HUES6 (cell line): ENCODE measurements around the gene OR5H2.
"Not testable (repeated sequence)": the region's sequence is repeated elsewhere in the genome, so short reads cannot be mapped to it uniquely, and the experiment has no call there.

Source experiments
- H3K27ac ChIP-seq: 2 replicates; pipeline ENCODE4 v1.7.0; 2013; ENCODE audit warnings: low read depth, mild to moderate bottlenecking, low read length, inconsistent platforms
- H3K27me3 ChIP-seq: 2 replicates; pipeline ENCODE4 v1.6.1; 2013; ENCODE audit warnings: low read length; ENCODE audit not compliant: control insufficient read depth, insufficient read depth
- H3K36me3 ChIP-seq: 2 replicates; pipeline ENCODE4 v1.6.1; 2013; ENCODE audit warnings: low read length; ENCODE audit not compliant: control insufficient read depth, insufficient read depth
- H3K4me1 ChIP-seq: 2 replicates; pipeline ENCODE4 v1.6.1; 2013; ENCODE audit warnings: low read length; ENCODE audit not compliant: control insufficient read depth, insufficient read depth
- H3K4me3 ChIP-seq: 2 replicates; pipeline ENCODE4 v1.5.1; 2013; ENCODE audit warnings: low read depth, low read length
- H3K9ac ChIP-seq: one replicate; pipeline ENCODE4 v1.6.1; 2013; ENCODE audit warnings: mild to moderate bottlenecking, low read length
- H3K9me3 ChIP-seq: 2 replicates; pipeline ENCODE4 v1.6.1; 2013; ENCODE audit warnings: low read depth, low read length; ENCODE audit not compliant: control insufficient read depth, insufficient read depth

The OR5H2 gene

DNA sequence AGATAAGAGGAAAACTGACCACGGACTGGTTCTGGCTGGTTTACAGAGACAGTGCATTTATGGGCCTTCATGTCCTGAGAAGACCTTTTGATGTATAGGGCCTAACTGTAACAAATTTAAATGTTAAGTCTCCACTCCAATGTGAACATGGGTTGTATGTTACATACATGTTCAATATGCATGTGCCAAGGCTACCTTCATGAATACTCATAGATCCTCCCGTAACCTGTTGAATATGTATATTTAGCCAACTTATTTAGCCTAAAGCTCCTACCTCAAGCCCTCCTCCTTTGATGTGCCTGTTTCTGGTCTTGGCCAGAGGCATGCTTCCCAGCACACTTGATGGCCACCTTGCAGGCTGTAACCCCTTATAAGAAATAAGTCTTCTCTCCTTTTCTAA, at the start of gene OR5H2:
OR5H2 (plus strand) TSS at position 301 of the 400 bp plus-strand sequence. CDS start 398 bp downstream, outside the sequence.
- H3K27me3 ChIP-seq, result no peaks in the 10 kb centered on the region
- H3K27ac ChIP-seq, result no peak within 1 kb of the TSS
- no peak within 1 kb of the TSS for H3K4me3 ChIP-seq
- H3K9ac ChIP-seq, result no peak within 1 kb of the TSS
- H3K36me3 ChIP-seq, result no peaks in the 10 kb centered on the region
- H3K4me1 ChIP-seq, result 0 out of 2 replicates have a peak, but pooled peaks cover 4% of the 10 kb centered on the region
- H3K9me3 ChIP-seq, result no peaks in the 10 kb centered on the region

DNA sequence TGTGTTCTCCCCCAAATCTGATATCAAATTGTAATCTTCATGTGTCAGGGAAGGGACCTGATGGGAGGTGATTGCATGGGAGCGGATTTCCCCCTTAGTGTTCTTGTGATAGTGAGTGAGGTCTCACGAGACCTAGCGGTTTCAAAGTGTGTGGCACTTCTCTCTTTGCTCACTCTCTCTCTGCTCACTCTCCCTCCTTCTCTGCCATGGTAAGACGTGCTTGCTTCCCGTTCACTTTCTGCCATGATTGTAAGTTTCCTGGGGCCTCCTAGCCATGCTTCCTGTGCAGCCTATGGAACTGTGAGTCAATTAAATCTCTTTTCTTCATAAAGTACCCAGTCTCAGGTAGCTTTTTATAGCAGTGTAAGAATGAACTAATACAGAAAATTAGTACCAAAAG, 48.8 kb upstream of the OR5H2 start:
- H3K4me1 ChIP-seq, result no peaks in the 10 kb centered on the region
- no peaks in the 10 kb centered on the region for H3K36me3 ChIP-seq
- no peaks in the 10 kb centered on the region for H3K27me3 ChIP-seq
- no peak overlapping the region for H3K4me3 ChIP-seq
- H3K9ac ChIP-seq, result no peak overlapping the region
- H3K27ac ChIP-seq, result no peak overlapping the region
- H3K9me3 ChIP-seq, result no peaks in the 10 kb centered on the region

DNA sequence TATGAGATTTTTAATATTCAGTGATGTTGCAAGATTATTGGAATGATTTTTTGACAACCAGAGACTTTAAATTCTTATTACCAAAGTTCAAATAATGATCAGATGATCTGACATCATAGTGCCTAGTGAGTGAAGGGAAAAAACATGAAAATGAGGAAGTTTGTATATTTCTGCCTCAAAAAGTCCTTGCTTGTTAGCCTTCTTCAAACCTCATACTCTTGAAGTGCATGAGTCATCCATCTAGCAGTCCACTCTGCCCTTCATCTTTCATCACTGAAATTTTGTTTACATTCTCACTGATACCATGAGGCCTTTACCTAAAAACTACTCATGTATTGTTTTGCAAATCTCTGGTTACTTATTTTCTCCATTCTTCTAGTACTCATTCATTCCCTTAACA, 42.2 kb upstream of the OR5H2 start:
- H3K27me3 ChIP-seq, result no peaks in the 10 kb centered on the region
- no peak overlapping the region for H3K9ac ChIP-seq
- no peak overlapping the region for H3K27ac ChIP-seq
- H3K4me1 ChIP-seq, result peaks cover 21% of the 10 kb centered on the region
- no peaks in the 10 kb centered on the region for H3K36me3 ChIP-seq
- H3K4me3 ChIP-seq, result no peak overlapping the region
- peaks cover 10% of the 10 kb centered on the region; the same call in 1 of the 2 replicates for H3K9me3 ChIP-seq

DNA sequence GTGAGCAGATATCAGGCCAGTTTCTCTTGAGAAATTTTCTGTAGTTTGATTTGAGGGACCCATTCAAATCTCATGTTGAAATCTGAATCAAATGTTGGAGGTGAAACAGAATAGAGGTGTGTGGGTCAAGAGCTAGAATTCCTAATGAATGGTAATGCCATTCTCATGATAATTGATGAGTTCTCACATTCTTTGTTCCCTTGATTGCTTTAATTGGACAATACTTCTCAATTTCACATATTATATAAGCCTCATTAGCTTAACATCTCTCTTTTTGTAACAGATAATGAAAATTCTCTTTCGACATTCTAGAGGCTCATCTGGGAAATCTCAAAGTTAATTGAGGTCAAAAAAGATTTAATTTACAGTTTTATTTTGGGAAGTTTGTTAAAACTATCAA, 40.1 kb upstream of the OR5H2 start:
- Histone ChIP-seq H3K9ac (no peak overlapping the region), H3K27ac (peak overlapping the region; percentile 72; the same call in 1 of the 2 replicates), H3K36me3 (no peaks in the 10 kb centered on the region), H3K4me1 (peaks cover 21% of the 10 kb centered on the region), H3K9me3 (peaks cover 10% of the 10 kb centered on the region; the same call in 1 of the 2 replicates), H3K4me3 (no peak overlapping the region), H3K27me3 (no peaks in the 10 kb centered on the region)

DNA sequence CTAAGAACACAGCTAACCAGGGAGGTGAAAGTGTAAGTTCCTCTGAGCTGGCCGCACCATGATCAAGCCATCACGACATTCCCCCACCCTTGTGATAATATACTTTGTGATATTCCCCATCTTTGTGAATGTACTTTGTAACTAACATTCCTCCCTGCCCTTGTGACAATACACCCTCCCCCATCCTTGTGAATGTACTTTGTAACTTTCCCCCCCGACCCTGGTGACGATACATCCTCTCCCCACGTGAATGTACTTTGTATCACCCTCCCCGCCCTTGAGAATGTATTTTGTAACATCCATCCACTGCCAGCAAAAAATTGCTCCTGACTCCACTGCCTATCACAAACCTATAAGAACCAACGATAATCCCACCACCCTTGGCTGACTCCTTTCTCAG, 38.5 kb upstream of the OR5H2 start:
- Histone ChIP-seq H3K9ac (no peak overlapping the region), H3K27ac (no peak overlapping the region), H3K27me3 (no peaks in the 10 kb centered on the region), H3K36me3 (no peaks in the 10 kb centered on the region), H3K9me3 (peaks cover 10% of the 10 kb centered on the region; the same call in 1 of the 2 replicates), H3K4me3 (no peak overlapping the region), H3K4me1 (peaks cover 21% of the 10 kb centered on the region)

DNA sequence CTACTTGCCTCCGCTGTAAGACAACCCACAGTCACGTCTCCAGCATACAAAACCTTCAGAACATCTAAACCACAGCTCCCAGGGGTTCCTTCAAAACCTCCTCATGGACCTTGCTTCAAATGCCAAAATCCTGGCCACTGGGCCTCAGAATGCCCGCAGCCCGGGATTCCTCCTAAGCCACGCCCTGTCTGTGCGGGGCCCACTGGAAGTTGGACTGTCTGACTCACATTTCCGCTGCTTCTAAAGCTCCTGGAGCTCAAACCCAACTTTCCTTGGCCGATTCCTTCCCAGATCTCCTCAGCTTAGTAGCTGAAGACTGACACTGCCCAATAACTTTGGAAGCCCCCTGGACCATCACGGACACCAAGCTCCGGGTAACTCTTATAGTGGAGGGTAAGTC, 36.2 kb upstream of the OR5H2 start:
- H3K4me1 ChIP-seq, result peaks cover 13% of the 10 kb centered on the region
- H3K9me3 ChIP-seq, result peaks cover 17% of the 10 kb centered on the region; the same call in 1 of the 2 replicates
- no peaks in the 10 kb centered on the region for H3K36me3 ChIP-seq
- H3K9ac ChIP-seq, result no peak overlapping the region
- H3K27me3 ChIP-seq, result no peaks in the 10 kb centered on the region
- no peak overlapping the region for H3K4me3 ChIP-seq
- no peak overlapping the region for H3K27ac ChIP-seq

DNA sequence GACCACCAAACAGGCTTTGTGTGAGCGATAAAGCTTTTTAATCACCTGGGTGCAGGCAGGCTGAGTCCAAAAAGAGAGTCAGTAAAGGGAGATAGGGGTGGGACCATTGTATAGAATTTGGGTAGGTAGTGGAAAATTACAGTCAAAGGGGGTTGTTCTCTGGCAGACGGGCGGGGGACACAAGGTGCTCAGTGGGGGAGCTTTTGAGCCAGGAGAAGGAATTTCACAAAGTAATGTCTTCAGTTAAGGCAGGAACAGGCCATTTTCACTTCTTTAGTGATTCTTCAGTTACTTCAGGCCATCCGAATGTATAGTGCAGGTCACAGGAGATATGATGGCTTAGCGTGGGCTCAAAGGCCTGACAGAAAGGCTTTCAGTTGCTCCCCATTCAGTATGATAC, 26.3 kb upstream of the OR5H2 start:
- H3K27me3 ChIP-seq, H3K36me3 ChIP-seq: not testable (repeated sequence)
- peaks cover 12% of the 10 kb centered on the region; the same call in 1 of the 2 replicates for H3K9me3 ChIP-seq

DNA sequence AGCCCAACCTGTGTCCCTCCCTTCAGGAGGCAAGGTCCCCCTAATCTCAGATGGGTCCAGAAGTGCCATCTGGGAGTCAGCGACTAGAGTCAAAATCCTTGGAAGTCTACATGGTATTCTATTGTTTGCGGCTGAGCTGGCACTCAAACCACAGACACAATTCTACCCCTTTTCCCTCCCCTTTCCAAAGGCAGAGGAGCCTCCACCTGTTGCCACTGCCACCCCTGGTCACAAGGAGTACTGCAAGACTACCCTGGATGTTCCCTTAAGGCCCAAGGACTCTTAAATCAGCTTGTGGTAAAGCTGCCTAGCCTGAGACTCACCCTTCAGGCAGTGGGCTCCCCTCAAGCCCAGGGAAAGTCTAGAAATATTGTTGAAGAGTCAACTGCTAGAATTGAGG, 22.6 kb upstream of the OR5H2 start:
- Histone ChIP-seq H3K27me3 (no peaks in the 10 kb centered on the region), H3K9me3 (peaks cover 5% of the 10 kb centered on the region; the same call in 1 of the 2 replicates), H3K9ac (no peak overlapping the region), H3K36me3 (no peaks in the 10 kb centered on the region), H3K27ac (no peak overlapping the region), H3K4me3 (no peak overlapping the region), H3K4me1 (no peaks in the 10 kb centered on the region)

More for the DNA sequence above, 26.3 kb upstream of the OR5H2 start:
- H3K4me1 ChIP-seq, H3K27ac ChIP-seq, H3K4me3 ChIP-seq, H3K9ac ChIP-seq: not testable (repeated sequence)

DNA sequence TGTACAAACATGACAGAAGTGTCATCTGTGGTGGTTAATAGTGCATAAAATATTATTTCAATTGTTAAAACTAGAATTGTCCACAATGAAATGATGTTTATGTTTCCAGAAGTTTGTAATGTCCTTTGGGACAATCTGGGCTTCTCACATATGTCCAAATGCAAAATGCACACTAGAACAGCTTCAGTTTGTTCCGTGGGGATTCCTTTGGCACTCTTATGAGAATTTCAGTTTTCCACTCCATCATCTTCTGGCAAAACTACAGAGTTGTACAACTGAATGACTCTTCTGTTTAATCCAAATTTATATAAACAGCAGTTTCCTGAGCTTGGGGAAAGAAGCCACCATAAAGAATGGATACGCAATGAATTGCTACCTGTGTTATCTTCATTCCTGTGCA, 20.3 kb upstream of the OR5H2 start:
- Histone ChIP-seq H3K9ac (no peak overlapping the region), H3K27me3 (no peaks in the 10 kb centered on the region), H3K36me3 (no peaks in the 10 kb centered on the region), H3K27ac (no peak overlapping the region), H3K9me3 (peaks cover 5% of the 10 kb centered on the region; the same call in 1 of the 2 replicates), H3K4me3 (no peak overlapping the region), H3K4me1 (no peaks in the 10 kb centered on the region)

DNA sequence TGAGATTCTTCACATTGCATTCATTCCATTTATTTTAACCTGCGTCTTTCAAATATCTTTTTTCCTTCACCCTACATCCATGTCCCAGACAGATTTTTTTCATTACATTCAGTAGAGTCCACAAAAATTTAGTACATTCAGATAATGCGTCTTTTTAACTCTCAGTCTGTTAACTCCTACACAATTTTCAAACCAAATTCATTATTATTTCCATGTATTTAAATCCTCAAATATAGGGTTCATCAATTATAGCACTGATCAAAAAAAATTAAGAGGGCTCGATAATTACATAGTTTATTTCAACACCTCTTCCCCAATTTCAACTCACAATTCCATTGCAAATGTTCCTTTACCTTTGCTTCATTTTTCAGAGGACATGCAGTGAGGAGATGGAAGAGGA, 18.4 kb upstream of the OR5H2 start, which contains the start of gene OR5H6:
OR5H6 (plus strand) TSS at position 301 of the 400 bp plus-strand sequence; CDS start at position 390, 89 bp downstream.
- Histone ChIP-seq H3K36me3 (no peaks in the 10 kb centered on the region), H3K27ac (no peak within 1 kb of the TSS), H3K4me3 (no peak within 1 kb of the TSS), H3K9ac (no peak within 1 kb of the TSS), H3K4me1 (no peaks in the 10 kb centered on the region), H3K27me3 (no peaks in the 10 kb centered on the region), H3K9me3 (peaks cover 5% of the 10 kb centered on the region; the same call in 1 of the 2 replicates)

DNA sequence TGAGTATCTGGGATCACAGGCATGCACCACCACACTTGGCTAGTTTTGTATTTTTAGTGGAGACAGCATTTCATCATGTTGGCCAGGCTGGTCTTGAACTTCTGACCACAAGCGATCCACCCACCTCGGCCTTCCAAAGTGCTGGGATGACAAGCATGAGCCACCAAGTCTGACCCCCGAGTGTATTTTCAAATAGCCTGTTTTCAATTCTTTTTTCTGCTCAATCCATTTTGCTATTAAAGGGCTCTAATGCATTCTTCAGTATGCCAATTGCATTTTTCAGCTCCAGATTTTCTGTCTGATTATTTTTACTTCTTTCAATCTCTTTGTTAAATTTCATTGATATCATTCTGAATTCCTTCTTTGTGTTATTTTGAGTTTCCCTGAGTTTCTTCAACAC, 12.5 kb upstream of the OR5H2 start:
- peaks cover 21% of the 10 kb centered on the region for H3K9me3 ChIP-seq
- no peaks in the 10 kb centered on the region for H3K4me1 ChIP-seq
- H3K27me3 ChIP-seq, result no peaks in the 10 kb centered on the region
- no peak overlapping the region for H3K27ac ChIP-seq
- no peak overlapping the region for H3K4me3 ChIP-seq
- no peaks in the 10 kb centered on the region; the same call in 1 of the 2 replicates for H3K36me3 ChIP-seq
- no peak overlapping the region for H3K9ac ChIP-seq
